Cerebellar nuclear complex (tissue), 1 donor: Measurements from ENCODE around the gene HSPB7.
"Not testable (repeated sequence)": the region's sequence is repeated elsewhere in the genome, so short reads cannot be mapped to it uniquely, and the experiment has no call there.

Source experiments
- DNase-seq, 2 experiments: peaks; one replicate each; lab custom pipeline; 2025; lab: John Stamatoyannopoulos, UW

The HSPB7 gene

GRCh38 chr1:16006552-16007485, 11.0 kb downstream of the HSPB7 start:
- DNase-seq, result no peak

GRCh38 chr1:16006010-16006409, 11.8 kb downstream of the HSPB7 start:
- DNase-seq, result no peak

- DNase-seq, result no peak
These were observed 12.2 kb downstream of the HSPB7 start for GRCh38 chr1:16005597-16005996.

GRCh38 chr1:16001274-16001673, 16.6 kb downstream of the HSPB7 start:
- not testable (repeated sequence) for DNase-seq

- DNase-seq, result no peak
These were observed 18.9 kb downstream of the HSPB7 start for GRCh38 chr1:15998929-15999328.

GRCh38 chr1:15997637-15998280, 20.1 kb downstream of the HSPB7 start:
- DNase-seq, result no peak

GRCh38 chr1:15997076-15997585, 20.7 kb downstream of the HSPB7 start:
- no peak for DNase-seq

- no peak for DNase-seq
These were observed 23.1 kb downstream of the HSPB7 start for GRCh38 chr1:15994590-15995351.

GRCh38 chr1:15994081-15994480, 23.8 kb downstream of the HSPB7 start:
- no peak for DNase-seq

- DNase-seq, result no peak
These were observed 24.2 kb downstream of the HSPB7 start for GRCh38 chr1:15993666-15994065.

- DNase-seq, result no peak
These were observed 25.0 kb downstream of the HSPB7 start for GRCh38 chr1:15992582-15993500.

GRCh38 chr1:15992187-15992553, 25.7 kb downstream of the HSPB7 start:
- DNase-seq, result no peak

- no peak for DNase-seq
These were observed 26.2 kb downstream of the HSPB7 start for GRCh38 chr1:15991427-15992186.

- no peak for DNase-seq
These were observed 28.1 kb downstream of the HSPB7 start for GRCh38 chr1:15989776-15990175.

GRCh38 chr1:15988856-15989736, 28.7 kb downstream of the HSPB7 start:
- DNase-seq, result no peak

- no peak for DNase-seq
These were observed 32.1 kb downstream of the HSPB7 start for GRCh38 chr1:15985611-15986297.

GRCh38 chr1:15983275-15983674, 34.6 kb downstream of the HSPB7 start:
- DNase-seq, result no peak

- DNase-seq, result no peak
These were observed 36.2 kb downstream of the HSPB7 start for GRCh38 chr1:15981679-15982078.

- not testable (repeated sequence) for DNase-seq
These were observed 39.9 kb downstream of the HSPB7 start for GRCh38 chr1:15977947-15978346.
